ENCODE data around the gene TMEM120B.

Gene TMEM120B

GRCh38 chr12:121717041-121717699 is 4.6 kb downstream of the TMEM120B start:
- no peak for DNase-seq (ENCODE audit: low read depth)
- H3K4me3 ChIP-seq (ENCODE audit: low read depth, low read length): no peak overlapping the region
- TF ChIP-seq CTCF (IDR thresholded peaks at IDR 0.05; ENCODE audit: low read depth, low read length, missing control alignments): no peak
- in situ Hi-C loops (cut with HindIII; ENCODE audit: low sequenced_read_pairs): no loop called here

GRCh38 chr12:121718653-121719239 is 6.2 kb downstream of the TMEM120B start:
- in situ Hi-C loops (cut with HindIII; ENCODE audit: low sequenced_read_pairs): no loop called here
- no peak overlapping the region for H3K4me3 ChIP-seq (ENCODE audit: low read depth, low read length)
- TF ChIP-seq CTCF (IDR thresholded peaks at IDR 0.05; ENCODE audit: low read depth, low read length, missing control alignments): no peak
- no peak for DNase-seq (ENCODE audit: low read depth)

- no peak overlapping the region for H3K4me3 ChIP-seq (ENCODE audit: low read depth, low read length)
- DNase-seq (ENCODE audit: low read depth): no peak
- no peak for TF ChIP-seq CTCF (IDR thresholded peaks at IDR 0.05; ENCODE audit: low read depth, low read length, missing control alignments)
- in situ Hi-C loops (cut with HindIII; ENCODE audit: low sequenced_read_pairs): no loop called here
These were observed 7.4 kb downstream of the TMEM120B start for GRCh38 chr12:121719926-121720414.

GRCh38 chr12:121720762-121721161 is 8.2 kb downstream of the TMEM120B start:
- no peak overlapping the region for H3K4me3 ChIP-seq (ENCODE audit: low read depth, low read length)
- DNase-seq (ENCODE audit: low read depth): no peak
- in situ Hi-C loops (cut with HindIII; ENCODE audit: low sequenced_read_pairs): no loop called here
- TF ChIP-seq CTCF (IDR thresholded peaks at IDR 0.05; ENCODE audit: low read depth, low read length, missing control alignments): no peak

GRCh38 chr12:121722511-121722910 is 10.0 kb downstream of the TMEM120B start:
- no peak for DNase-seq (ENCODE audit: low read depth)
- H3K4me3 ChIP-seq (ENCODE audit: low read depth, low read length): no peak overlapping the region
- no peak for TF ChIP-seq CTCF (IDR thresholded peaks at IDR 0.05; ENCODE audit: low read depth, low read length, missing control alignments)
- in situ Hi-C loops (cut with HindIII; ENCODE audit: low sequenced_read_pairs): no loop called here

GRCh38 chr12:121723200-121723599 is 10.6 kb downstream of the TMEM120B start:
- no peak overlapping the region for H3K4me3 ChIP-seq (ENCODE audit: low read depth, low read length)
- no peak for TF ChIP-seq CTCF (IDR thresholded peaks at IDR 0.05; ENCODE audit: low read depth, low read length, missing control alignments)
- no peak for DNase-seq (ENCODE audit: low read depth)
- in situ Hi-C loops (cut with HindIII; ENCODE audit: low sequenced_read_pairs): no loop called here

Measured in astrocyte of the cerebellum (primary cell).